ENCODE results near the gene PLCG2.
"Not testable (repeated sequence)": the region's sequence is repeated elsewhere in the genome, so short reads cannot be mapped to it uniquely, and the experiment has no call there.

Gene PLCG2

DNA sequence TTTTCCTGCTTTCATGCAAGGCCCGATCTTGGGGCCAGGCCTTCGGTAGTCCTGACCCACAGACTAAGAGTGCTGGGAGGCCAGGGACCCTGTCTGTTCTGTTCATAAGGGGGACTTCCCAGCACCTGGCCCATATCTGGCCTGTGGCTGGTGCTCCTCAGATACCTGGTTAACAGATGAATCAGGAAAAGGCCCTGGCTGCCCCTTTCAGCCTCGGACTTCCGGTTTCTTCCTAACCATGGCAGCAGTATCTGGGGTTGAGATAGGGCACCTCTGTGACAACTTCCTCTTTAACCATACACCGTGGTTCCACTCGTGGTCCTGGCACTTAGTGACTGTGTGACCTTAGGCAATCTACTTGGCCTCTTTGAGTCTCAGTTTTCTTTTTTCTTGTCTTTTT, 18.4 kb downstream of the PLCG2 start:
- Histone ChIP-seq H3K4me1 (no peaks in the 10 kb centered on the region), H3K4me3 (ENCODE audit: low read depth, low read length) (no peak overlapping the region), H3K9me3 (no peaks in the 10 kb centered on the region), H3K36me3 (no peaks in the 10 kb centered on the region), H3K27me3 (peaks cover 5% of the 10 kb centered on the region; the same call in 1 of the 2 replicates)
- no peak for DNase-seq
- TF ChIP-seq, protein P1, sequence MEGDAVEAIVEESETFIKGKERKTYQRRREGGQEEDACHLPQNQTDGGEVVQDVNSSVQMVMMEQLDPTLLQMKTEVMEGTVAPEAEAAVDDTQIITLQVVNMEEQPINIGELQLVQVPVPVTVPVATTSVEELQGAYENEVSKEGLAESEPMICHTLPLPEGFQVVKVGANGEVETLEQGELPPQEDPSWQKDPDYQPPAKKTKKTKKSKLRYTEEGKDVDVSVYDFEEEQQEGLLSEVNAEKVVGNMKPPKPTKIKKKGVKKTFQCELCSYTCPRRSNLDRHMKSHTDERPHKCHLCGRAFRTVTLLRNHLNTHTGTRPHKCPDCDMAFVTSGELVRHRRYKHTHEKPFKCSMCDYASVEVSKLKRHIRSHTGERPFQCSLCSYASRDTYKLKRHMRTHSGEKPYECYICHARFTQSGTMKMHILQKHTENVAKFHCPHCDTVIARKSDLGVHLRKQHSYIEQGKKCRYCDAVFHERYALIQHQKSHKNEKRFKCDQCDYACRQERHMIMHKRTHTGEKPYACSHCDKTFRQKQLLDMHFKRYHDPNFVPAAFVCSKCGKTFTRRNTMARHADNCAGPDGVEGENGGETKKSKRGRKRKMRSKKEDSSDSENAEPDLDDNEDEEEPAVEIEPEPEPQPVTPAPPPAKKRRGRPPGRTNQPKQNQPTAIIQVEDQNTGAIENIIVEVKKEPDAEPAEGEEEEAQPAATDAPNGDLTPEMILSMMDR (IDR thresholded peaks at IDR 0.05; ENCODE audit: low read depth, low read length): no peak

DNA sequence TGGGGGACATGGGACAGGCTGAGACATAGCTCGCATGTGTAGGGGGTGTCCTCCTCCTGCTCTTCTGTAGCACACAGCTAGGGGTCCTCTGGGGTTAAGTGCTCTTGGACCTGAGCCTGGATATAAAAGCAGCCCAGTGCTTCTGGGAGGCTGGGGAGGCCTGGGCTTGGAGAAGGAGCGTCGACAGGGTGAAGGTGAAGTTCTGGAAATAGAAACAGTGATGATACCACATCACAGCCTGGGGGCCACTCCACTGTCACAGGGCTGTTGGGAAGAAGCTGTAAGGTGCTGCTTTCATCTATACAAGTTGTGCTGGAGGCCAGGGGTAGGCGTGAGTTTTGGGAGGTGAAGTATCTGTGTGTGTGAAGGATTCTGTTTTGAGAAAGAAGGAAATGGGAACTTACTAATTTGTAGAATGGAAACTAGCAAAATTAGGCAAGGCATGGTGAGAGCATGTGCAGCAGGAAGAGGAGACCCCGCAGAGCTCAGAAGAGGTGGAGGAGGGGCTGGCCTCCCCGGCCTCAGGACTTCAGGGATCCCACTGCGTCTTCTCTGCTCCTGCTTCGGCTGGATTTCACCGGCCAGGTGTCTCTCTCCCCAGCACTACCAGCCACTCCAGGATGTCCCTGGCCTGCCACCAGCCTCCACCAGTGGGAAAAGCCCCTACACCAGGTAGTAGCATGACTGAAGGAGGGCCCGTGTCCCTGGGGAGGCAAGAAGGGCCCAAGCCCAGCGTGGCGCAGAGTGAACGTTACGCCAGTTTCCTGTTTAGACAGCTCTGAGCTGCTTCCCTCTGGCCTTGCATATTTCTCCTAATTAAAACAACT, 19.4 kb downstream of the PLCG2 start:
- TF ChIP-seq, protein P1 (IDR thresholded peaks at IDR 0.05; ENCODE audit: low read depth, low read length): no peak
- Histone ChIP-seq H3K36me3 (no peaks in the 10 kb centered on the region), H3K27me3 (peaks cover 5% of the 10 kb centered on the region; the same call in 1 of the 2 replicates), H3K4me3 (ENCODE audit: low read depth, low read length) (no peak overlapping the region), H3K9me3 (no peaks in the 10 kb centered on the region), H3K4me1 (no peaks in the 10 kb centered on the region)
- no peak for DNase-seq

DNA sequence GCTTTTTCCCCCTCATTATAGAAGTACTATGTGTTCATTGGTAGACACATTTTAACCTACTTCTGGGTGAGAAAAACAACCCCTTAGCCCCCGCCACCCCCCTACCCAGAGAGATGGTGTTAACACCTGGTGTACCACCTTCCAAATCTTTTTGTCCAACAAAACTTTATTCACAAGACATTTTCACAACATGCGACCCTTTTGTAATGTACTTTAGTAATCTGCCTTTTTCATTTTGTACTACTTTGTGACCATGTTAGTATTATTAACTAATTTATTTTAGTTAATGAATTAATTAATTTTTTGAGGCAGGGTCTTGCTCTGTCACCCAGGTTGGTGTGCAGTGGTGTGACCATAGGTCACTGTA, 20.0 kb downstream of the PLCG2 start:
- no peak overlapping the region for H3K4me3 ChIP-seq (ENCODE audit: low read depth, low read length)
- no peak for DNase-seq
- H3K9me3 ChIP-seq: no peaks in the 10 kb centered on the region
- no peaks in the 10 kb centered on the region for H3K4me1 ChIP-seq
- no peaks in the 10 kb centered on the region for H3K36me3 ChIP-seq
- TF ChIP-seq, protein P1 (IDR thresholded peaks at IDR 0.05; ENCODE audit: low read depth, low read length): no peak
- H3K27me3 ChIP-seq: no peaks in the 10 kb centered on the region

DNA sequence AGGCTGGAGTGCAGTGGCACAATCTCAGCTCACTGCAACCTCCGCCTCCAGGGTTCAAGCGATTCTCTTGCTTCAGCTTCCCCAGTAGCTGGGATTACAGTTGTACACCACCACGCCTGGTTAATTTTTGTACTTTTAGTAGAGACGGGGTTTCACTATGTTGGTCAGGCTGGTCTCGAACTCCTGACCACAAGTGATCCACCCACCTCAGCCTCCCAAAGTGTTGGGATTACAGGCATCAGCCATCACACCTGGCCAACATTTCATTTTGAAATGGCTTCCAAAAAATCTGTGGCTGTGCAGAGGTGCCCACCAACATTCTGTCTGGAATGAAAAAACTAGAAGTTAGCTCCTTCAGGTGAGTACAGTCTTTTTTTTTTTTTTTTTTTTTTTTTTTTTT, 22.6 kb downstream of the PLCG2 start:
- not testable (repeated sequence) for H3K9me3 ChIP-seq; H3K27me3 ChIP-seq; H3K4me3 ChIP-seq (ENCODE audit: low read depth, low read length); H3K4me1 ChIP-seq; H3K36me3 ChIP-seq; DNase-seq

DNA sequence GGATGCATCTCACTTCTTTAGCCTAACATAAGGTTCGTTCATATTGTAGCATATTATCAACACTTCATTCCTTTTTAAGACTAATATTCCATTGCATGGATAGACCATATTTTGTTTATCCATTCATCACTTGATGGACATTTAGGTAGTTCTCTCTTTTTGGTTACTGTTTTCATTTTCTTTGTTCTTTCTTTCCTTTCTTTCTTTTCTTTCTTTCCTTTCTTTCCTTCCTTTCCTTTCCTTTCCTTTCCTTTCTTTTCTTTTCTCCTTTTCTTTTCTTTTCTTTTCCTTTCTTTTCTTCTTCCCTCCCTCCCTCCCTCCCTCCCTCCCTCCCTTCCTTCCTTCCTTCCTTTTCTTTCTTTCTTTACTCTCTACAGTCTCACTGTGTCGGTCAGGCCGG, 24.2 kb downstream of the PLCG2 start:
- Histone ChIP-seq H3K36me3 (no peaks in the 10 kb centered on the region), H3K27me3 (no peaks in the 10 kb centered on the region), H3K9me3 (no peaks in the 10 kb centered on the region), H3K4me3 (ENCODE audit: low read depth, low read length) (no peak overlapping the region), H3K4me1 (no peaks in the 10 kb centered on the region)
- DNase-seq: no peak
- TF ChIP-seq, protein P1 (IDR thresholded peaks at IDR 0.05; ENCODE audit: low read depth, low read length): no peak

DNA sequence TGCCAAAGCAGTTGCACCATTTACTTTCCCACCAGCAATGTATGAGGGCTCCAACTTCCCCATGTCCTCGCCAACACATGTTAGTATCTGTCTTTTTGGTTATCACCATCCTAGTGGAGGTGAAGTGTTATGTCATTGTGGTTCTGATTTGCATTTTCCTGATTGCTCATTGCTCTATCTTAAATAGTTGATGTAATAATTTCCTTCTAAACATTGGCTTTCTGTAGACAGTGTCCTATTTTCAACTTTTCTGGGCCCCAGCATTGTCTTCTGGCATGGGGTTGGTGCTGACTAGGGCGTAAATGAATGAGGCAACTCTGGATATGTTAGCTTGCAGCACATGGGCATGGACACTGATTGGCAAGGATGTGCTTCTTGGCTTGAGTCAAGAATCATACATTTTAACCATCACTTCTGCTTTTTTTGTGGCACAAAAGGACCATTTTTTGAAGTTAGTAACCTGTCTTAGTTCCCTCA, 25.1 kb downstream of the PLCG2 start:
- Histone ChIP-seq H3K36me3 (no peaks in the 10 kb centered on the region), H3K27me3 (no peaks in the 10 kb centered on the region), H3K4me1 (no peaks in the 10 kb centered on the region), H3K4me3 (ENCODE audit: low read depth, low read length) (no peak overlapping the region), H3K9me3 (no peaks in the 10 kb centered on the region)
- no peak for DNase-seq
- TF ChIP-seq, protein P1 (IDR thresholded peaks at IDR 0.05; ENCODE audit: low read depth, low read length): no peak

Data from BE2C (cell line).